Ectodermal cell (in vitro differentiated cells): ENCODE data around the gene ADH1C.
"Not testable (repeated sequence)": the region's sequence is repeated elsewhere in the genome, so short reads cannot be mapped to it uniquely, and the experiment has no call there.

ENCODE experiments used
- H3K27ac ChIP-seq: 2 replicates; pipeline ENCODE4 v1.7.0; 2013; ENCODE audit warnings: mild to moderate bottlenecking, low read depth, low read length; ENCODE audit not compliant: insufficient read depth, poor library complexity, severe bottlenecking
- H3K27me3 ChIP-seq: 2 replicates; pipeline ENCODE4 v1.7.0; 2013; ENCODE audit warnings: mild to moderate bottlenecking, low read length; ENCODE audit not compliant: insufficient read depth, control insufficient read depth, poor library complexity, severe bottlenecking
- H3K36me3 ChIP-seq: one replicate; pipeline ENCODE4 v1.7.0; 2013; ENCODE audit warnings: low read length; ENCODE audit not compliant: control insufficient read depth, insufficient read depth
- H3K4me1 ChIP-seq: one replicate; pipeline ENCODE4 v1.7.0; 2013; ENCODE audit warnings: low read length; ENCODE audit not compliant: control insufficient read depth, insufficient read depth
- H3K4me3 ChIP-seq: 2 replicates; pipeline ENCODE4 v1.7.0; 2013; ENCODE audit warnings: low read depth, low read length, control low read depth; ENCODE audit not compliant: insufficient read depth
- H3K9me3 ChIP-seq: 2 replicates; pipeline ENCODE4 v1.7.0; 2013; ENCODE audit warnings: mild to moderate bottlenecking, low read length, moderate library complexity; ENCODE audit not compliant: control insufficient read depth
- WGBS, 2 experiments: methylation state at CpG; one replicate each; pipeline ENCODE4 v1.1.7; 2013; ENCODE audit warnings: missing lambda C conversion rate in 2 of 2; 5-methylcytosine and 5-hydroxymethylcytosine counted together

Gene ADH1C

DNA sequence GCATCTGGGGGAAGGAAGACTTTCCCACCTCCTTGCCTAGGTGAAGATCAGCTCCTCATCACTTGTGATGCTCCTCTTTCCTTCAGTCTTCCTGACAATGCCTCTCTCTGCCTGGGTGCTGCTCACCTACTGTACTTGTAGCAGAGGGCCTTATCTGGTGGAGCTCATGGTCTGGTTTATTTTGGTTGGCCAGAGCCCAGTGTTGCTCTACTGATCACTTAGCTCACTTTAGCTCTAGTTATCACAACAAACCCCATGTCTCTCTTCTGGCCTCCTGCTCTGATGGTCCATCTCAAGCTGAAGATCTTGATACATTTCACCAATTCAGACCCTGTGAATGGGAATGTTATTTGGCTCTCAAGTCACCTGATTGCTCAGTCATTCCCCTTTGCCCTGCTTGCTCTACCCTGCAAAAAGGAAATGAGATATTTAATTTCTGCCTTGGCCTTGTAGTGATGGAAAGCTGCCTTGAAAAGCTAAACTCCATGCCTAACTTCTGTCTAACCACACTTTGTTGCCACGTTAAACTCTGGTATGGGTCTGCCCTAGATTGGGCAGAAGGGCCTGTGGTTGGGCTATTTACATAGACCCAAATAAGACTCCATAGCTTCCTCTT is 30.3 kb upstream of the ADH1C start:
- Histone ChIP-seq H3K27ac (no peak overlapping the region), H3K4me3 (no peak overlapping the region), H3K4me1 (no peaks in the 10 kb centered on the region), H3K9me3 (no peaks in the 10 kb centered on the region), H3K27me3 (no peaks in the 10 kb centered on the region), H3K36me3 (no peaks in the 10 kb centered on the region)
- 82 to 89% methylated on average over 1 of the region's 1 CpG for WGBS, 2 experiments

GRCh38 chr4:99381588-99382175 is 29.1 kb upstream of the ADH1C start:
- WGBS, 2 experiments = 60% methylated on average over 1 of the region's 1 CpG; no CpG with 5 or more reads in 1 of the 2 experiments
- H3K27me3 ChIP-seq = no peaks in the 10 kb centered on the region
- H3K4me1 ChIP-seq = no peaks in the 10 kb centered on the region
- H3K9me3 ChIP-seq = no peaks in the 10 kb centered on the region
- no peaks in the 10 kb centered on the region for H3K36me3 ChIP-seq
- no peak overlapping the region for H3K27ac ChIP-seq
- no peak overlapping the region for H3K4me3 ChIP-seq

DNA sequence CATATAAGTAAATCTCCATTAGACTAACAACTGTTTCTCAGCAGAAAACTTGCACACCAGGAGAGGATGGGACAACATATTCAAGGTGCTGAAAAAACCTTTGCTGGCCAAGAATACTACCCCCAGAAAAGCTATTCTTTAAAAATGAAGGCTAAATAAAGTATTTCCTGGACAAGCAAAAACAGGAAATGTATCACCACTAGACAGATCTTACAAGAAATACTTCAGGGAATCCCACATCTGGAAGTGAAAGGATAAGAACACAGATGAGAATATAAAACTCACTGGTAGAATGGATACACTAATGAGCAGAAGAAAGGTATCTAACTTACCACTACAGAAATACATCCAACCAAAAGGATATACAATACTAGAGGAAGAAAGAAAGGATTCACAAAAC is 27.0 kb upstream of the ADH1C start:
- H3K4me1 ChIP-seq = no peaks in the 10 kb centered on the region
- H3K9me3 ChIP-seq = no peaks in the 10 kb centered on the region
- H3K27ac ChIP-seq = no peak overlapping the region
- H3K36me3 ChIP-seq = no peaks in the 10 kb centered on the region
- no peak overlapping the region for H3K4me3 ChIP-seq
- no peaks in the 10 kb centered on the region for H3K27me3 ChIP-seq

DNA sequence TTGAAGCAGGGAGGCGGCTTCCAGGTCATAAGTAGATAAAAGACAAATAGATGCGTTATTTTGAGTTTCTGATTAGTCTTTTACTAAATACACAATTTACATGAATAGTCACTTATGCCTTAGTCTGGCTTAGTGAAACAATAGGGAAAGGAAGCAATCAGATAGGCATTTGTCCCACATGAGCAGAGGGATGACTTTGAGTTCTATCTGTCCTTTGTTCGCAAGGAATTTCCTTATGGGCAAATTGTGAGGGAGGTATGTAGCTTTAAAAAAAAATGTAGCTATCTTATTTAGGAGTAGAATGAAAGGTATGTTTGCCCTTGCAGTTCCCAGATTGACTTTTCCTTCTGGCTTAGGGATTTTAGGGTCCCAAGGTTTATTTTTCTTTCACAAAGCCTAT is 26.3 kb upstream of the ADH1C start:
- H3K9me3 ChIP-seq = no peaks in the 10 kb centered on the region
- H3K27ac ChIP-seq = no peak overlapping the region
- no peak overlapping the region for H3K4me3 ChIP-seq
- 97 to 98% methylated on average over 2 of the region's 3 CpGs for WGBS, 2 experiments
- H3K4me1 ChIP-seq = no peaks in the 10 kb centered on the region
- H3K27me3 ChIP-seq = no peaks in the 10 kb centered on the region
- H3K36me3 ChIP-seq = no peaks in the 10 kb centered on the region

DNA sequence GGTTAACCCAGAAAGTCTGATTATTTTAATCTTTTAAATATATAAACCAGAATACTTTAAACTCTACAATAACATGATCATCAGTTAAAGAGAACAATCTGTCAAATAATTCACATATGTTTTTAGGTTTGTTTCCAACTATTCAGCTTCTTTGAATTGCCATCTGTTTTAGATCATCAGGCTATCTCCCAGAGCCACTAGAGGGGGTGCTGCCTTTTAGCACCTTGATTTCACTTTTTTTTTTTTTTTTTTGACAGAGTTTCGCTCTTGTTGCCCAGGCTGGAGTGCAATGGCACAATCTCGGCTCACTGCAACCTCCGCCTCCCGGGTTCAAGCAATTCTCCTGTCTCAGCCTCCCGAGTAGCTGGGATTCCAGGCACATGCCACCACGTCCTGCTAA is 24.8 kb upstream of the ADH1C start:
- H3K9me3 ChIP-seq, H3K27me3 ChIP-seq, H3K4me1 ChIP-seq, H3K36me3 ChIP-seq, H3K4me3 ChIP-seq, H3K27ac ChIP-seq: not testable (repeated sequence)
- 72 to 80% methylated on average over 6 of the region's 6 CpGs for WGBS, 2 experiments

DNA sequence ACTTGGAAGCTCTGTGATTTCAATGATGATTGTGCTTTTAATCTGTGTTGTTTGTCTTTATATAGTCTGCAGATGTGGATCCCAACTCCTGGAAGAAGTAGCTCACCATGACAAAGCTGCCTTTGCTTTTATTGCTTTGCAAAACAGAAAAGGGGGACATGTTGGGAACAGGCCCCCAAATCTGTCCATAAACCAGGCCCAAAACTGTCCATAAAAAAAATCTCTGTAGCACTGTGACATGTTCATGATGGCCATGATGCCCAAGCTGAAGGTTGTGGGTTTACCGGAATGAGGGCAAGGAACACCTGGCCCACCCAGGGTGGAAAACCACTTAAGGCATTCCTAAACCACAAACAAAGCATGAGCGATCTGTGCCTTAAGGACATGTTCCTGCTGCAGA is 19.9 kb upstream of the ADH1C start:
- H3K36me3 ChIP-seq, H3K9me3 ChIP-seq, H3K4me1 ChIP-seq, H3K27me3 ChIP-seq, H3K4me3 ChIP-seq, H3K27ac ChIP-seq: not testable (repeated sequence)
- 91 to 94% methylated on average over 2 of the region's 2 CpGs for WGBS, 2 experiments

- not testable (repeated sequence) for H3K4me3 ChIP-seq
- WGBS, 2 experiments = 88 to 97% methylated on average over 2 of the region's 2 CpGs
Observed at GRCh38 chr4:99367817-99368216, 15.3 kb upstream of the ADH1C start.

GRCh38 chr4:99366491-99366890 is 13.9 kb upstream of the ADH1C start:
- no peaks in the 10 kb centered on the region for H3K27me3 ChIP-seq
- H3K27ac ChIP-seq = no peak overlapping the region
- no peaks in the 10 kb centered on the region for H3K36me3 ChIP-seq
- no peak overlapping the region for H3K4me3 ChIP-seq
- 100% methylated on average over 1 of the region's 1 CpG; no CpG with 5 or more reads in 1 of the 2 experiments for WGBS, 2 experiments
- no peaks in the 10 kb centered on the region for H3K9me3 ChIP-seq
- no peaks in the 10 kb centered on the region for H3K4me1 ChIP-seq

More at GRCh38 chr4:99367817-99368216, 15.3 kb upstream of the ADH1C start:
- H3K4me1 ChIP-seq, H3K9me3 ChIP-seq, H3K27me3 ChIP-seq, H3K36me3 ChIP-seq, H3K27ac ChIP-seq: not testable (repeated sequence)

- Histone ChIP-seq H3K9me3 (no peaks in the 10 kb centered on the region), H3K27ac (no peak overlapping the region), H3K36me3 (no peaks in the 10 kb centered on the region), H3K4me1 (no peaks in the 10 kb centered on the region), H3K4me3 (no peak overlapping the region), H3K27me3 (no peaks in the 10 kb centered on the region)
Observed at GRCh38 chr4:99362768-99363167, 10.2 kb upstream of the ADH1C start.

- H3K9me3 ChIP-seq = no peaks in the 10 kb centered on the region
- no peaks in the 10 kb centered on the region for H3K4me1 ChIP-seq
- H3K4me3 ChIP-seq = no peak overlapping the region
- H3K27me3 ChIP-seq = no peaks in the 10 kb centered on the region
- no peaks in the 10 kb centered on the region for H3K36me3 ChIP-seq
- H3K27ac ChIP-seq = no peak overlapping the region
Observed at GRCh38 chr4:99361899-99362275, 9.3 kb upstream of the ADH1C start.
